Activated CD4-positive, alpha-beta memory T cell treated with anti-CD3 and anti-CD28 coated beads, Interleukin-2, amount 10 ng/mL, durations not matched to agents 7 days and 5 days (primary cell): ENCODE results near the gene USP4. TPM values are rescaled to one million over a fixed set of nuclear protein-coding genes. Genes with fewer than 3 reads are reported as not detected.
"Not testable (repeated sequence)": the region's sequence is repeated elsewhere in the genome, so short reads cannot be mapped to it uniquely, and the experiment has no call there.

Experiments used
- CTCF ChIA-PET: fragments of 350-600 bp; sonication (Branson Sonifier 250); formaldehyde crosslinking; loops from one replicate; lab custom pipeline; 2021; ENCODE audit warnings: antibody characterized with exemption, inconsistent platforms; lab: Charles Lee
- POLR2A ChIA-PET: fragments of 350-600 bp; sonication (Branson Sonifier 250); formaldehyde crosslinking; loops from one replicate; lab custom pipeline; 2021; ENCODE audit warnings: antibody characterized with exemption; lab: Charles Lee
- DNase-seq: peaks from one replicate; pipeline ENCODE4 v3.0.0-alpha.2; 2020
- H3K27ac Mint-ChIP-seq: one replicate; pipeline ENCODE4 v1.8.0; 2021; ENCODE audit warnings: mild to moderate bottlenecking, mixed read lengths
- H3K27me3 Mint-ChIP-seq: one replicate; pipeline ENCODE4 v1.8.0; 2021; ENCODE audit warnings: mixed read lengths
- H3K36me3 Mint-ChIP-seq: one replicate; pipeline ENCODE4 v1.8.0; 2021; ENCODE audit warnings: low read depth, mixed read lengths
- H3K4me1 Mint-ChIP-seq: one replicate; pipeline ENCODE4 v1.8.0; 2021; ENCODE audit warnings: mixed read lengths
- H3K4me3 Mint-ChIP-seq: one replicate; pipeline ENCODE4 v1.8.0; 2021; ENCODE audit warnings: mild to moderate bottlenecking, mixed read lengths
- H3K9me3 Mint-ChIP-seq: one replicate; pipeline ENCODE4 v1.8.0; 2021; ENCODE audit warnings: mixed read lengths
- total RNA-seq, 2 experiments: library from RNA; stranded (reverse); gene quantifications; one replicate each; pipeline ENCODE4 v1.2.3, GENCODE V29; 2021

Gene USP4
- total RNA-seq, 2 experiments from 2014 or later: 77.8 to 85.0 TPM

- H3K9me3 Mint-ChIP-seq: no peaks in the 10 kb centered on the region
- DNase-seq: no peak
- no peak overlapping the region for H3K4me3 Mint-ChIP-seq
- H3K27me3 Mint-ChIP-seq: no peaks in the 10 kb centered on the region
- POLR2A ChIA-PET: interaction anchor here (0.9 kb wide), 2 partner anchors 31 to 41 kb away, joined by 3 read pairs; partner anchors contain the start of genes RHOA, TCTA and USP4
- peaks cover 19% of the 10 kb centered on the region for H3K4me1 Mint-ChIP-seq
- CTCF ChIA-PET: interaction anchor here (0.6 kb wide), 1 partner anchor 760 kb away, joined by 3 read pairs; no protein-coding TSS in a partner anchor
- no peak overlapping the region for H3K27ac Mint-ChIP-seq
- H3K36me3 Mint-ChIP-seq: peaks cover 76% of the 10 kb centered on the region
Observed at GRCh38 chr3:49370585-49371290, 30.9 kb upstream of the USP4 start.

GRCh38 chr3:49362561-49362960 lies 22.7 kb upstream of the USP4 start:
- no peak overlapping the region for H3K4me3 Mint-ChIP-seq
- H3K9me3 Mint-ChIP-seq: no peaks in the 10 kb centered on the region
- ChIA-PET CTCF (interaction anchor here (4.8 kb wide), 1 partner anchor 23 kb away, joined by 30 read pairs; the partner anchor contains the start of gene USP4), POLR2A (interaction anchor here (1.7 kb wide), 2 partner anchors 11 kb away, joined by 3 to 5 read pairs; no protein-coding TSS in a partner anchor)
- no peak for DNase-seq
- H3K27me3 Mint-ChIP-seq: no peaks in the 10 kb centered on the region
- H3K36me3 Mint-ChIP-seq: peaks cover 62% of the 10 kb centered on the region
- H3K4me1 Mint-ChIP-seq: peaks cover 29% of the 10 kb centered on the region
- peak overlapping the region; percentile 42 for H3K27ac Mint-ChIP-seq

- peak overlapping the region; percentile 86 for H3K27ac Mint-ChIP-seq
- ChIA-PET POLR2A (interaction anchor here (1.0 to 4.5 kb wide), 6 partner anchors 14 to 85 kb away, joined by 3 to 55 read pairs (median 12); partner anchors contain the start of genes NICN1, RHOA, TCTA and USP4), CTCF (interaction anchor here (1.6 to 4.8 kb wide), 3 partner anchors 20 to 90 kb away, joined by 6 to 30 read pairs (median 11); partner anchors contain the start of gene USP4)
- no peak for DNase-seq
- H3K36me3 Mint-ChIP-seq: peaks cover 58% of the 10 kb centered on the region
- H3K4me1 Mint-ChIP-seq: peaks cover 39% of the 10 kb centered on the region
- H3K4me3 Mint-ChIP-seq: no peak overlapping the region
- H3K9me3 Mint-ChIP-seq: no peaks in the 10 kb centered on the region
- no peaks in the 10 kb centered on the region for H3K27me3 Mint-ChIP-seq
Observed at GRCh38 chr3:49359623-49360022, 19.8 kb upstream of the USP4 start.

GRCh38 chr3:49358884-49359225 lies 19.0 kb upstream of the USP4 start:
- peak overlapping the region; percentile 86 for H3K27ac Mint-ChIP-seq
- no peak for DNase-seq
- no peaks in the 10 kb centered on the region for H3K27me3 Mint-ChIP-seq
- H3K9me3 Mint-ChIP-seq: no peaks in the 10 kb centered on the region
- CTCF ChIA-PET: interaction anchor here (1.1 to 2.6 kb wide), 3 partner anchors 19 to 90 kb away, joined by 6 to 11 read pairs (median 10); partner anchors contain the start of gene USP4
- peak overlapping the region; percentile 90 for H3K4me3 Mint-ChIP-seq
- POLR2A ChIA-PET: interaction anchor here (0.8 to 4.5 kb wide), 8 partner anchors 9 to 85 kb away, joined by 3 to 55 read pairs (median 6); partner anchors contain the start of genes NICN1, RHOA, TCTA and USP4
- peaks cover 40% of the 10 kb centered on the region for H3K4me1 Mint-ChIP-seq
- H3K36me3 Mint-ChIP-seq: peaks cover 57% of the 10 kb centered on the region

- H3K27me3 Mint-ChIP-seq: no peaks in the 10 kb centered on the region
- no peaks in the 10 kb centered on the region for H3K9me3 Mint-ChIP-seq
- CTCF ChIA-PET: interaction anchor here (1.1 to 2.6 kb wide), 4 partner anchors 18 to 91 kb away, joined by 6 to 11 read pairs (median 10); partner anchors contain the start of gene USP4
- peak within 1 kb of the TSS; percentile 86 for H3K27ac Mint-ChIP-seq
- H3K4me3 Mint-ChIP-seq: peak within 1 kb of the TSS; percentile 90
- peaks cover 55% of the 10 kb centered on the region for H3K36me3 Mint-ChIP-seq
- peak; percentile 84 for DNase-seq
- POLR2A ChIA-PET: interaction anchor here (0.8 to 4.5 kb wide), 12 partner anchors 8 to 89 kb away, joined by 3 to 55 read pairs (median 4); partner anchors contain the start of genes NICN1, RHOA, TCTA and USP4
- H3K4me1 Mint-ChIP-seq: peaks cover 39% of the 10 kb centered on the region
Observed at GRCh38 chr3:49358217-49358883, 18.5 kb upstream of the USP4 start, which contains the start of gene GPX1. GPX1 (minus strand) TSS chr3:49358353; CDS start chr3:49358278, 75 bp downstream.

- H3K27me3 Mint-ChIP-seq, H3K9me3 Mint-ChIP-seq: not testable (repeated sequence)
- Mint-ChIP-seq H3K4me1 (peaks cover 42% of the 10 kb centered on the region), H3K4me3 (peak overlapping the region; percentile 90), H3K36me3 (peaks cover 51% of the 10 kb centered on the region), H3K27ac (peak overlapping the region; percentile 86)
- ChIA-PET POLR2A (interaction anchor here (0.8 to 4.5 kb wide), 9 partner anchors 11 to 264 kb away, joined by 3 to 55 read pairs (median 4); partner anchors contain the start of genes NICN1, QRICH1, RHOA and TCTA), CTCF (interaction anchor here (0.9 to 2.6 kb wide), 4 partner anchors 15 to 92 kb away, joined by 3 to 11 read pairs (median 8); partner anchors contain the start of gene USP4)
- peak; percentile 49 for DNase-seq
Observed at GRCh38 chr3:49357443-49358216, 17.8 kb upstream of the USP4 start.

- peak overlapping the region; percentile 80 for H3K27ac Mint-ChIP-seq
- H3K27me3 Mint-ChIP-seq, DNase-seq, H3K9me3 Mint-ChIP-seq: not testable (repeated sequence)
- H3K4me1 Mint-ChIP-seq: peaks cover 43% of the 10 kb centered on the region
- CTCF ChIA-PET: interaction anchor here (0.7 to 2.6 kb wide), 4 partner anchors 15 to 1256 kb away, joined by 3 to 11 read pairs (median 6); partner anchors contain the start of gene USP4
- H3K36me3 Mint-ChIP-seq: peaks cover 46% of the 10 kb centered on the region
- H3K4me3 Mint-ChIP-seq: peak overlapping the region; percentile 90
- POLR2A ChIA-PET: interaction anchor here (0.8 to 4.5 kb wide), 7 partner anchors 11 to 263 kb away, joined by 3 to 55 read pairs (median 4); partner anchors contain the start of genes NICN1, QRICH1, RHOA and TCTA
Observed at GRCh38 chr3:49357095-49357442, 17.2 kb upstream of the USP4 start.

- Mint-ChIP-seq H3K4me1 (peaks cover 35% of the 10 kb centered on the region), H3K4me3 (no peak overlapping the region), H3K9me3 (no peaks in the 10 kb centered on the region), H3K27me3 (no peaks in the 10 kb centered on the region), H3K27ac (no peak overlapping the region), H3K36me3 (peaks cover 21% of the 10 kb centered on the region)
- CTCF ChIA-PET: interaction anchor here (0.7 to 5.7 kb wide), 4 partner anchors 10 to 883 kb away, joined by 3 to 37 read pairs (median 7); partner anchors contain the start of genes GNAI2 and USP4
- POLR2A ChIA-PET: interaction anchor here (1.4 to 5.8 kb wide), 3 partner anchors 10 to 59 kb away, joined by 3 to 50 read pairs (median 13); partner anchors contain the start of genes RHOA, TCTA and USP4
- DNase-seq: no peak
Observed at GRCh38 chr3:49352890-49353421, 13.1 kb upstream of the USP4 start.

- POLR2A ChIA-PET: interaction anchor here (1.4 to 5.8 kb wide), 4 partner anchors 10 to 60 kb away, joined by 3 to 50 read pairs (median 9); partner anchors contain the start of genes RHOA, TCTA and USP4
- Mint-ChIP-seq H3K27ac (peak overlapping the region; percentile 87), H3K4me1 (peaks cover 31% of the 10 kb centered on the region), H3K36me3 (peaks cover 17% of the 10 kb centered on the region), H3K27me3 (no peaks in the 10 kb centered on the region), H3K9me3 (no peaks in the 10 kb centered on the region), H3K4me3 (no peak overlapping the region)
- CTCF ChIA-PET: interaction anchor here (1.0 to 5.7 kb wide), 4 partner anchors 9 to 430 kb away, joined by 3 to 37 read pairs (median 7); partner anchors contain the start of gene USP4
- no peak for DNase-seq
Observed at GRCh38 chr3:49352281-49352680, 12.4 kb upstream of the USP4 start.

GRCh38 chr3:49351521-49352011 lies 11.7 kb upstream of the USP4 start:
- no peak for DNase-seq
- POLR2A ChIA-PET: interaction anchor here (1.4 to 5.8 kb wide), 4 partner anchors 9 to 60 kb away, joined by 3 to 50 read pairs (median 9); partner anchors contain the start of genes RHOA, TCTA and USP4
- H3K9me3 Mint-ChIP-seq: no peaks in the 10 kb centered on the region
- no peak overlapping the region for H3K4me3 Mint-ChIP-seq
- peaks cover 15% of the 10 kb centered on the region for H3K36me3 Mint-ChIP-seq
- CTCF ChIA-PET: interaction anchor here (0.9 to 5.7 kb wide), 5 partner anchors 8 to 429 kb away, joined by 3 to 37 read pairs (median 6); partner anchors contain the start of gene USP4
- peaks cover 27% of the 10 kb centered on the region for H3K4me1 Mint-ChIP-seq
- no peaks in the 10 kb centered on the region for H3K27me3 Mint-ChIP-seq
- H3K27ac Mint-ChIP-seq: peak overlapping the region; percentile 87
